NCI-H2029 treated with DMSO at 0.1 percent for 48 hours (cell line): Measurements from ENCODE around the gene MSRB3.
"Not testable (repeated sequence)": the region's sequence is repeated elsewhere in the genome, so short reads cannot be mapped to it uniquely, and the experiment has no call there.

ENCODE experiments used
- DNase-seq: peaks from one replicate; lab custom pipeline; 2025; lab: John Stamatoyannopoulos, UW

The MSRB3 gene

DNA sequence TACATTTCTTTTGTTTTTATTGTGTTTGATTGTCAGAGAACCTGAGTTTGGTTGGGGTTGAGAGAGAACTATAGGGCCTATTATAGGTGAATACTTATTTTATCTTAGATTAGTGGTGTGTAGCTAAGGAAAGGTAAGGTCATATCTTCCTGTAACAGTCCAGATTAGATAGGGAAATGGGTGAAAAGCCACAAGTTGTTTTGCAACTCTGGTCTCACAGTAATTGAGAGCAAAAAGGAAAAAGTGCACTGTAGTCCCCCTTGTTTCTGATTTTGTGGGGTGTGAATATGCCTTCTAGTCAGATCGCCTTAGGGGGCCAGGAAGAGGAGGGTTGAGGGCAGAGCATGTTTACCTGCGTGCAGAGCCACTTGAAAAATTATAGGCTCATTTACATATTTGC is 8.9 kb downstream of the MSRB3 start:
- no peak for DNase-seq

GRCh38 chr12:65292241-65292640 is 13.8 kb downstream of the MSRB3 start:
- DNase-seq = no peak

DNA sequence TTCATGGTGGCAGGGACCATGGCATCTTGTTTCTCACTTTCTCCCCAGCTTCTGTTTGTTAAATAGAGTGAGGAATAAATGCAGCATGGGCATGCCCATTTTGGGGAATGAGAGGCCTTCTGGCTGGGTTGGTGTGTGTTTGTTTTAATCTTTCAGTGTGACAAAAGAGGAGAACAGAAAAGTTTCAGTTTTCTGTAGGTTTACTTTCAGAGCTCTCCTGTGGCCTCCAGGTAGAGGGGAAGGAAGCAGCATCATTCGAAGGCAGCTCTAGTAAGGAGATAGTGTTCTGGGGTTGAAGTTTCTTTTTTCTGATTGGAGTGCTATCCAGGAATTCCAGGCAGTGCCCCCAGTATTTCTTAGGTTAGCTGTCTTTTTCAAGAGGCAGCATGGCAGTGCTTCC is 15.3 kb downstream of the MSRB3 start:
- DNase-seq = no peak

- DNase-seq = no peak
Measured at GRCh38 chr12:65294641-65295262, 16.3 kb downstream of the MSRB3 start.

- no peak for DNase-seq
Measured at GRCh38 chr12:65296508-65297265, 18.2 kb downstream of the MSRB3 start.

GRCh38 chr12:65300097-65300496 is 21.6 kb downstream of the MSRB3 start:
- DNase-seq = no peak

DNA sequence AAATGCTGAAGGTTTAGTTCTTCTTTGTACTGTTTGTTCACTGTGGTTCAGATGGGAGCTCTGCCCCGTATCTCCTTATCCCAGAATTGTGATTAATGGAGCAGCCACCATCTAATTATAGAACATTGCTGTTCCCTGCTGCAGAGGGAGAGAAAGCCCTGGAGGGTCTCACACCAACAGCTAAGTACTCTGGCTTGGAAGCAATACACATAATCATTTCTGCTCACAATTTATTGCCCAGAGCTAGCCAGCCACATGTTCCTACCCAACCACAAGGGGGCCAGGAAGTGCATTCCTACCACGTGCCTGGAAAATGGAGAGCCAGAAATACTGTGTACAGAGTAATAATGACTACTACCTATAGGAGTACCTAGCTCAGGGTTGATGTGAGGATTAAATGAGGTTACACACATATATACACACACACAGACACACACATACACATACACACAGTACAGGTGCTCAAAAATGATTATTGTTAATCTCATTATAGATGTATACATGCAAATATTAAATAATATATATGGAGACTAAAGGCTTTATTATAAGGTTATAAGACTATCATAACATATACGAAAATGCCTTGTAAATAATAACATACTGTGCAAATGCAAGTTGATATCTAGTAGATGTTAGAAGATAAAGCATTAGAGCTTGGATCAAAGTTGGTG is 22.3 kb downstream of the MSRB3 start:
- no peak for DNase-seq

- DNase-seq = no peak
Measured at GRCh38 chr12:65302891-65303290, 24.4 kb downstream of the MSRB3 start.

DNA sequence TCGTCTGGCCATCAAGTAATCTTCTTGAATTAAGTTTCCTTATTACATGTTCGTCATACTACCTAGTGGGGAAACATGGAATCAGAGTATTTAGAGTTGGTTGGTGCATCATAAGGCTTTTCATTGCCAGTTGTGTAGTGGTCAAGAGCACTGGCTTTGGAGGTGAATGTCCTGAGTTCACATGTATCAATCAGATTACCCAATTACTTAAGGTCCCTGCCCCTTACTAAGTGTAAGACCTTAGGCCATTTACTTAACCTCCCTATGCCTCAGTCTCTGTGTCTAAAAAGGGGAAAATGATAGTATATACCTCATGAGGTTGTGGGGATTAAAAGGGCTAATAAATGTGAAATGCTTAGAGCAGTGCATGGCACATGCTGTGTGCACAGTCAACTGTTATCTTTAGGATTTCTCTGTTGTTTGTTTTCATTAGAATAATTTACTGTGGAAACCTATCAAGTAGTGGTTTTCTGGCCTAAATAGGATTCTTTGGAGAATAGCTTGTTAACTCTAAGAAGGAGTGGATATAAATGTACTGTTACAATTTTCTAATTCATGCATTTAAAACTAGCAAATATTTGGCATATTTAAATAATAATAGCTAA is 27.0 kb downstream of the MSRB3 start:
- no peak for DNase-seq

DNA sequence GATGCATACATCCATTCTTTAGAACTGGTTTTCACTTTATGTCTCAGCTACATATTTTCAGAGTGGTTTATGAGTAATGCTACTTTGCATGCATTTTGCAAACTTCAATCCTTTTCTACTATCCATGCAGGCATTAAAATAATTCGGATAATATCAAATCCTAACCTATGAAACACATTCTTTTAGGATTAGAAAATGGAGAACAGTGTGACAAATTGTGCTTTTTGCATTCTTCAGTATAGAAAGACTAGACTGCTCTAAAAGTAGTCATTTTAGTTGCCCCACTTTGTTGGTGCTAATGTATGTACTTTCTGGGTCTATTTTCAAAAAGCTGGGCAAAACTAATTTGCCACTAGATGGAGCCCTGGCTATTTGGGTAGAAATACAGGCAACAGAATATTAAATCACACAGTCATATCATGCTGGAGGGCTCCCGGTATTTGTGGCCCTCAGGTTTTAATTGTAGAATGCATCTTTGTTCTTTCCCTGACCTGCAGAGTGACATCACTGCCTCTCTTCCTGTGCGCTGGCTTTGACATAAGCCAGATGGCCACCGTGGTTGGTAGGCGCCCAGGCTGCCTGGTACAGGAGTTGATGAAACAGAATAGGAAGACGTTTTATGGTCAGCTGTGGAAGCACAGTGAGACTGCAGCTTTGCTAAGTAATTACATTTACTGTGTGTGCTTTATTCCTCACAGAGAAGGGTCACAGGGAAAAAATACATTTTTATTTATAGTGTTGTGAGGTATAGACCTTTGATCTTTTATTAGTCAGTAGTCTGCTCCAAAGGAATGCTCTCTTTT is 28.1 kb downstream of the MSRB3 start:
- no peak for DNase-seq

DNA sequence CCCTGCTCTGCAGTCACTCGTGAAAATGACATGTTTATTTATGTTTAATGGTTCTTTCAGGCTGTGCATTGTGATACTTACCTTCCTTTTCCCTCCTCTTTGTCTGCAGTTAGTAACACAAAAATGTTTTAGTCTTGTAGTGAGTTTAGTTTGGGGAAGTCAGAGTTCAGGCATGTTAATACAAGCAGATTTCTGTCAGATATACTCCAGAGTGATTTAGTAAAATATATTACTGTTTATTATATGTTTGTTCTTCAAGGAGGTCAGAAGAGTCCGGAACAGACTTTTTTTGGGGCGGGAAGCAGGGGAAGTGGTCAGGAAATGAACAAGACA is 28.7 kb downstream of the MSRB3 start:
- no peak for DNase-seq

DNA sequence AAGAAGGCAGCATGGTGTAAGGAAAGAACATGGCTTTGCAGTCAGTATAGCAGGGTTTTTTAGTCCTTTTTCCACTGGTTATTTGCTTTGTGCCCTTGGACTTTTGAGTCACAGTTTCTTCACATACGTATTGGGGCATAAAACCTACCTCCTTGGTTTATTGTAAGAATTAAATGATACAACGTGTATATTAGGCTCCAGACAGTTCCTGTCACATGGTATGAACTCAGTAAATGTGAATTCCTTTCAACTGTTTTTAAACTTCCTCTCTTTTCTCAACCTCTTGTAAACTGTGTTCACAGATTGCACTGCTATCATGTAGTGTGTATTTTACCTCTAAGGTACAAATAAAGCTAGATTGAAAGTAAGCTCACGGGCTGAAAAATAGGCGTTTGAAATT is 29.5 kb downstream of the MSRB3 start:
- no peak for DNase-seq

- DNase-seq = no peak
Measured at GRCh38 chr12:65308601-65309071, 30.2 kb downstream of the MSRB3 start.

- no peak for DNase-seq
Measured at GRCh38 chr12:65311260-65311659, 32.8 kb downstream of the MSRB3 start.

- no peak for DNase-seq
Measured at GRCh38 chr12:65313719-65314317, 35.3 kb downstream of the MSRB3 start.

GRCh38 chr12:65315238-65315637 is 36.8 kb downstream of the MSRB3 start:
- not testable (repeated sequence) for DNase-seq

- DNase-seq = no peak
Measured at GRCh38 chr12:65318186-65318685, 39.8 kb downstream of the MSRB3 start.

- no peak for DNase-seq
Measured at GRCh38 chr12:65319688-65320200, 41.3 kb downstream of the MSRB3 start.

DNA sequence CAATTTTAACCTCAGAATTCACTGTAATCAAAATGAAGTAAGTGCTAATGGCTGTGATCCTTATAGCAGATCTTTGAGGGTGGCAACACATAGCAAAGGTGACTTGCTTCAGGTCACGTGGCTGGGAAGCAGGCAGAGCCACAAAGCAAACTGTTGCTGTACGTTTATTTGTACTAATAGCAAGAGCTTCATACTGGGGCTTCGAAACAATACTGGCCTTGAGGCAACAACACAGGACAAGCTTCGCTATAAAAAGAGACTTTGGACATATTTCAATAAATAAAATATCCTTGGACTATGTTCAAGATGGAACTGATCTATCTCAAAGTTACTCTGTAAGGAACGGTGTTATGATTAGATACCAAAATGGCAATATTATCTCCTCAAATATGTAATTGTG is 44.6 kb downstream of the MSRB3 start:
- no peak for DNase-seq

- no peak for DNase-seq
Measured at GRCh38 chr12:65324056-65324455, 45.6 kb downstream of the MSRB3 start.

DNA sequence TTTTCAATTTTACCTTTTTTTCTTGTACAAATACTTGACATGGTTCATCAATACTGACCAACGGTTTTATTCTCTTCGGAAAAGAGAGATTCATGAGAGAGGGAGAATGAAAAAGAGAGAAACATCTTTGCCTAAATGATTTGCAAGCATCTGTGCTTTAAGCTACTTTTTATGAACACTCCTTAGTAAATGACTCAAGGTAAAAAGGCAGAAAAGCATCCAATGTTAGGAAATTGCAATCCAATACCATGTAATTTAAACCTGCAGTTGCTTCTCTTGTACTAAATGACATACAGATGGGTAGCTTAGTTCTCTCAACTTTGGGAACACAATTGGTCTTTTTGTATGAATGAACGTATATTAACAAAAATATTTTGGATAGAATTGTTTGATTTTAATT is 46.1 kb downstream of the MSRB3 start:
- no peak for DNase-seq
